A549 (cell line): ENCODE data around the gene FAR2.

Source experiments
- CEBPB ChIP-seq, 2 experiments: fragments of >200 bp in 1 of 2; sonication (Bioruptor Twin) in 1 of 2; formaldehyde crosslinking in 1 of 2; IDR thresholded peaks; 2 replicates each; pipeline ENCODE4 v1.6.1; 2012 to 2016
- CTCF ChIP-seq: fragments of >200 bp; sonication (Bioruptor Twin); formaldehyde crosslinking; IDR thresholded peaks from 3 replicates; pipeline ENCODE4 v1.5.1; 2016
- EP300 ChIP-seq, 2 experiments: fragments of >200 bp; sonication (Bioruptor Twin); formaldehyde crosslinking; IDR thresholded peaks; 2 replicates in 1 of 2; 3 replicates in 1 of 2; pipeline ENCODE4 v1.6.1; 2016 to 2017
- NFE2L2 ChIP-seq: fragments of 150-350 bp; conservative IDR thresholded peaks from 2 replicates; pipeline ENCODE4 v1.6.1; 2014; ENCODE audit warnings: low read length
- POLR2A ChIP-seq: IDR thresholded peaks from 2 replicates; pipeline ENCODE4 v1.6.1; 2012; ENCODE audit warnings: mild to moderate bottlenecking, low read length
- TP53 ChIP-seq: fragments of 250-450 bp; sonication (Bioruptor Pico); IDR thresholded peaks from 2 replicates; pipeline ENCODE4 v1.5.0; 2021; ENCODE audit warnings: mild to moderate bottlenecking, moderate library complexity
- TF ChIP-seq, protein P1 (sequence below): fragments of 200-600 bp; sonication (generic); IDR thresholded peaks from 2 replicates; pipeline ENCODE4 v1.6.1; 2016; ENCODE audit warnings: antibody characterized with exemption, mild to moderate bottlenecking, moderate library complexity
- TF ChIP-seq, protein P2 (sequence below): IDR thresholded peaks from 2 replicates; pipeline ENCODE4 v1.6.1; 2012
- TF ChIP-seq, protein P3 (sequence below): fragments of 450-650 bp; IDR thresholded peaks from 2 replicates; pipeline ENCODE4 v1.6.1; 2014; ENCODE audit warnings: antibody characterized with exemption

DNA sequence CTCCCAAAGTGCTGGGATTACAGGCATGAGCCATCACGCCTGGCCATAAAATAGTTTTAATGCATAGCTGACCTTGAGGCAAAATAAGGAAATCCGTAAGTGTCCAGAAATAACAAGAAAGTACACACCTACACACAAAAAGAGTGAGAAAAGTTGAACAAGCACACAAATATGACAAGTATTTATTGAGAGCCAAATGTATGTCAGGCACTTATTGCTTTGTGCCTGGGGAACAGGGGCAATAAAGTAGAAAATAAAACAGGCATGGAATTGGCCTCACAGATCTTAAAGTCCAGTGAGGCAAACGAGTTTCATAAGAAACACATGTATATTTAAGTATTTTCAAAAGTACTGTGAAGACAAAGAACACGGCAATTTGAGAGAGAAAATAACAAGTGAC is 128.2 kb downstream of the FAR2 start:
- no peak for TF ChIP-seq CTCF
- TF ChIP-seq, protein P1, sequence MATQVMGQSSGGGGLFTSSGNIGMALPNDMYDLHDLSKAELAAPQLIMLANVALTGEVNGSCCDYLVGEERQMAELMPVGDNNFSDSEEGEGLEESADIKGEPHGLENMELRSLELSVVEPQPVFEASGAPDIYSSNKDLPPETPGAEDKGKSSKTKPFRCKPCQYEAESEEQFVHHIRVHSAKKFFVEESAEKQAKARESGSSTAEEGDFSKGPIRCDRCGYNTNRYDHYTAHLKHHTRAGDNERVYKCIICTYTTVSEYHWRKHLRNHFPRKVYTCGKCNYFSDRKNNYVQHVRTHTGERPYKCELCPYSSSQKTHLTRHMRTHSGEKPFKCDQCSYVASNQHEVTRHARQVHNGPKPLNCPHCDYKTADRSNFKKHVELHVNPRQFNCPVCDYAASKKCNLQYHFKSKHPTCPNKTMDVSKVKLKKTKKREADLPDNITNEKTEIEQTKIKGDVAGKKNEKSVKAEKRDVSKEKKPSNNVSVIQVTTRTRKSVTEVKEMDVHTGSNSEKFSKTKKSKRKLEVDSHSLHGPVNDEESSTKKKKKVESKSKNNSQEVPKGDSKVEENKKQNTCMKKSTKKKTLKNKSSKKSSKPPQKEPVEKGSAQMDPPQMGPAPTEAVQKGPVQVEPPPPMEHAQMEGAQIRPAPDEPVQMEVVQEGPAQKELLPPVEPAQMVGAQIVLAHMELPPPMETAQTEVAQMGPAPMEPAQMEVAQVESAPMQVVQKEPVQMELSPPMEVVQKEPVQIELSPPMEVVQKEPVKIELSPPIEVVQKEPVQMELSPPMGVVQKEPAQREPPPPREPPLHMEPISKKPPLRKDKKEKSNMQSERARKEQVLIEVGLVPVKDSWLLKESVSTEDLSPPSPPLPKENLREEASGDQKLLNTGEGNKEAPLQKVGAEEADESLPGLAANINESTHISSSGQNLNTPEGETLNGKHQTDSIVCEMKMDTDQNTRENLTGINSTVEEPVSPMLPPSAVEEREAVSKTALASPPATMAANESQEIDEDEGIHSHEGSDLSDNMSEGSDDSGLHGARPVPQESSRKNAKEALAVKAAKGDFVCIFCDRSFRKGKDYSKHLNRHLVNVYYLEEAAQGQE = no peak
- TF ChIP-seq NFE2L2 = no peak
- TF ChIP-seq POLR2A = no peak
- no peak for TF ChIP-seq TP53 (CRISPR knock-in tag)
- TF ChIP-seq, protein P2, sequence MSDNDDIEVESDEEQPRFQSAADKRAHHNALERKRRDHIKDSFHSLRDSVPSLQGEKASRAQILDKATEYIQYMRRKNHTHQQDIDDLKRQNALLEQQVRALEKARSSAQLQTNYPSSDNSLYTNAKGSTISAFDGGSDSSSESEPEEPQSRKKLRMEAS = no peak
- TF ChIP-seq CEBPB (IDR thresholded peaks at IDR 0.05) = no peak
- no peak for TF ChIP-seq EP300 (IDR thresholded peaks at IDR 0.05)
- TF ChIP-seq, protein P3, sequence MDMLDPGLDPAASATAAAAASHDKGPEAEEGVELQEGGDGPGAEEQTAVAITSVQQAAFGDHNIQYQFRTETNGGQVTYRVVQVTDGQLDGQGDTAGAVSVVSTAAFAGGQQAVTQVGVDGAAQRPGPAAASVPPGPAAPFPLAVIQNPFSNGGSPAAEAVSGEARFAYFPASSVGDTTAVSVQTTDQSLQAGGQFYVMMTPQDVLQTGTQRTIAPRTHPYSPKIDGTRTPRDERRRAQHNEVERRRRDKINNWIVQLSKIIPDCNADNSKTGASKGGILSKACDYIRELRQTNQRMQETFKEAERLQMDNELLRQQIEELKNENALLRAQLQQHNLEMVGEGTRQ = no peak
